ENCODE data around the gene MYO1E.

GRCh38 chr15:59366333-59367021, 6.2 kb downstream of the MYO1E start:
- TF ChIP-seq CTCF (IDR thresholded peaks at IDR 0.05) (no peak), POLR2A (IDR thresholded peaks at IDR 0.05) (no peak)
